ENCODE measurements around the gene ARHGEF1.

The ARHGEF1 gene

GRCh38 chr19:41932720-41933332, 49.8 kb downstream of the ARHGEF1 start:
- TF ChIP-seq ZNF596 (tag by site-specific recombination; IDR thresholded peaks at IDR 0.05): 0 out of 2 replicates have a peak, but pooled peaks have one; percentile 3
- TF ChIP-seq REPIN1 (tag by site-specific recombination; IDR thresholded peaks at IDR 0.05; ENCODE audit: low read depth): no peak
- no peak for TF ChIP-seq ZNF133 (tag by site-specific recombination; IDR thresholded peaks at IDR 0.05)
- peak; percentile 34 for TF ChIP-seq ZFHX2 (tag by site-specific recombination; conservative IDR thresholded peaks at IDR 0.05)
- TF ChIP-seq ZNF292 (tag by site-specific recombination; IDR thresholded peaks at IDR 0.05; ENCODE audit: borderline replicate concordance, low read depth): no peak
- TF ChIP-seq ZNF677 (tag by site-specific recombination; IDR thresholded peaks at IDR 0.05): no peak
- TF ChIP-seq ZNF366 (tag by site-specific recombination; conservative IDR thresholded peaks at IDR 0.05): peak; percentile 13; the same call in 1 of the 2 replicates
- TF ChIP-seq EGR2 (tag by site-specific recombination; IDR thresholded peaks at IDR 0.05; ENCODE audit: low read depth): 0 out of 2 replicates have a peak, but pooled peaks have one; percentile 57
- Histone ChIP-seq H3K4me3 (ENCODE audit: low read depth, low read length) (no peak overlapping the region), H3K36me3 (ENCODE audit: control insufficient read depth in 2 of 2, insufficient read depth in 1 of 2, low read length in 2 of 2) (no peaks in the 10 kb centered on the region), H3K4me1 (ENCODE audit: control insufficient read depth, insufficient read depth, low read length) (peaks cover 7% of the 10 kb centered on the region), H3K9me3 (ENCODE audit: control insufficient read depth, insufficient read depth, low read depth, low read length) (no peaks in the 10 kb centered on the region), H3K27ac (ENCODE audit: extremely low read depth, low read depth, low read length) (no peak overlapping the region)
- ChIA-PET POLR2A (no interaction called here), CTCF (interaction anchor here (0.5 to 3.5 kb wide), 5 partner anchors 12 to 241 kb away, joined by 3 to 22 read pairs (median 3); no protein-coding TSS in a partner anchor)

- ChIA-PET CTCF (interaction anchor here (0.6 to 3.5 kb wide), 16 partner anchors 9 to 465 kb away, joined by 3 to 22 read pairs (median 4); no protein-coding TSS in a partner anchor), POLR2A (interaction anchor here (1.2 kb wide), 1 partner anchor 61 kb away, joined by 3 read pairs; no protein-coding TSS in a partner anchor)
- Histone ChIP-seq H3K4me3 (ENCODE audit: low read depth, low read length) (no peak overlapping the region), H3K27ac (ENCODE audit: extremely low read depth, low read depth, low read length) (no peak overlapping the region), H3K4me1 (ENCODE audit: control insufficient read depth, insufficient read depth, low read length) (peaks cover 7% of the 10 kb centered on the region), H3K9me3 (ENCODE audit: control insufficient read depth, insufficient read depth, low read depth, low read length) (no peaks in the 10 kb centered on the region), H3K36me3 (ENCODE audit: control insufficient read depth in 2 of 2, insufficient read depth in 1 of 2, low read length in 2 of 2) (no peaks in the 10 kb centered on the region)
- TF ChIP-seq, protein P1, sequence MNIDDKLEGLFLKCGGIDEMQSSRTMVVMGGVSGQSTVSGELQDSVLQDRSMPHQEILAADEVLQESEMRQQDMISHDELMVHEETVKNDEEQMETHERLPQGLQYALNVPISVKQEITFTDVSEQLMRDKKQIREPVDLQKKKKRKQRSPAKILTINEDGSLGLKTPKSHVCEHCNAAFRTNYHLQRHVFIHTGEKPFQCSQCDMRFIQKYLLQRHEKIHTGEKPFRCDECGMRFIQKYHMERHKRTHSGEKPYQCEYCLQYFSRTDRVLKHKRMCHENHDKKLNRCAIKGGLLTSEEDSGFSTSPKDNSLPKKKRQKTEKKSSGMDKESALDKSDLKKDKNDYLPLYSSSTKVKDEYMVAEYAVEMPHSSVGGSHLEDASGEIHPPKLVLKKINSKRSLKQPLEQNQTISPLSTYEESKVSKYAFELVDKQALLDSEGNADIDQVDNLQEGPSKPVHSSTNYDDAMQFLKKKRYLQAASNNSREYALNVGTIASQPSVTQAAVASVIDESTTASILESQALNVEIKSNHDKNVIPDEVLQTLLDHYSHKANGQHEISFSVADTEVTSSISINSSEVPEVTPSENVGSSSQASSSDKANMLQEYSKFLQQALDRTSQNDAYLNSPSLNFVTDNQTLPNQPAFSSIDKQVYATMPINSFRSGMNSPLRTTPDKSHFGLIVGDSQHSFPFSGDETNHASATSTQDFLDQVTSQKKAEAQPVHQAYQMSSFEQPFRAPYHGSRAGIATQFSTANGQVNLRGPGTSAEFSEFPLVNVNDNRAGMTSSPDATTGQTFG (tag by site-specific recombination; IDR thresholded peaks at IDR 0.05; ENCODE audit: borderline replicate concordance): no peak
- TF ChIP-seq, protein P2, sequence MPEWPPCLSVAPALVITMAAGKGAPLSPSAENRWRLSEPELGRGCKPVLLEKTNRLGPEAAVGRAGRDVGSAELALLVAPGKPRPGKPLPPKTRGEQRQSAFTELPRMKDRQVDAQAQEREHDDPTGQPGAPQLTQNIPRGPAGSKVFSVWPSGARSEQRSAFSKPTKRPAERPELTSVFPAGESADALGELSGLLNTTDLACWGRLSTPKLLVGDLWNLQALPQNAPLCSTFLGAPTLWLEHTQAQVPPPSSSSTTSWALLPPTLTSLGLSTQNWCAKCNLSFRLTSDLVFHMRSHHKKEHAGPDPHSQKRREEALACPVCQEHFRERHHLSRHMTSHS (tag by site-specific recombination; IDR thresholded peaks at IDR 0.05): 0 out of 2 replicates have a peak, but pooled peaks have one; percentile 8
- TF ChIP-seq ZSCAN4 (tag by site-specific recombination; IDR thresholded peaks at IDR 0.05): peak; percentile 66
- TF ChIP-seq, protein P3, sequence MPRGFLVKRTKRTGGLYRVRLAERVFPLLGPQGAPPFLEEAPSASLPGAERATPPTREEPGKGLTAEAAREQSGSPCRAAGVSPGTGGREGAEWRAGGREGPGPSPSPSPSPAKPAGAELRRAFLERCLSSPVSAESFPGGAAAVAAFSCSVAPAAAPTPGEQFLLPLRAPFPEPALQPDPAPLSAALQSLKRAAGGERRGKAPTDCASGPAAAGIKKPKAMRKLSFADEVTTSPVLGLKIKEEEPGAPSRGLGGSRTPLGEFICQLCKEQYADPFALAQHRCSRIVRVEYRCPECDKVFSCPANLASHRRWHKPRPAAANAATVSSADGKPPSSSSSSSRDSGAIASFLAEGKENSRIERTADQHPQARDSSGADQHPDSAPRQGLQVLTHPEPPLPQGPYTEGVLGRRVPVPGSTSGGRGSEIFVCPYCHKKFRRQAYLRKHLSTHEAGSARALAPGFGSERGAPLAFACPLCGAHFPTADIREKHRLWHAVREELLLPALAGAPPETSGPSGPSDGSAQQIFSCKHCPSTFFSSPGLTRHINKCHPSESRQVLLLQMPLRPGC (tag by site-specific recombination; IDR thresholded peaks at IDR 0.05): no peak
- TF ChIP-seq CTCF (tag by site-specific recombination; IDR thresholded peaks at IDR 0.05): no peak
- TF ChIP-seq ZNF785 (tag by site-specific recombination; IDR thresholded peaks at IDR 0.05): no peak
- no peak for TF ChIP-seq KLF1 (tag by site-specific recombination; IDR thresholded peaks at IDR 0.05)
- no peak for TF ChIP-seq TRIM28 (IDR thresholded peaks at IDR 0.05; ENCODE audit: borderline replicate concordance, low read length)
- TF ChIP-seq ZNF366 (tag by site-specific recombination; conservative IDR thresholded peaks at IDR 0.05): peak; percentile 27; the same call in 1 of the 2 replicates
- TF ChIP-seq ZNF10 (tag by site-specific recombination; IDR thresholded peaks at IDR 0.05): no peak
- peak; percentile 48; the same call in 1 of the 2 replicates for TF ChIP-seq ZBTB48 (tag by site-specific recombination; IDR thresholded peaks at IDR 0.05)
- TF ChIP-seq ZNF664 (tag by site-specific recombination; IDR thresholded peaks at IDR 0.05): no peak
Observed at GRCh38 chr19:41933693-41934426, 50.9 kb downstream of the ARHGEF1 start.
